GM12801 (cell line): ENCODE results near the gene PLCH1.

ENCODE experiments used
- CTCF ChIP-seq: IDR thresholded peaks from one replicate; pipeline ENCODE4 v1.5.1; 2011; ENCODE audit warnings: control low read depth; ENCODE audit not compliant: insufficient read length; ENCODE audit errors: extremely low read depth

The PLCH1 gene

GRCh38 chr3:155676252-155676981 is 68.5 kb downstream of the PLCH1 start:
- no peak for TF ChIP-seq CTCF

- TF ChIP-seq CTCF = no peak
These were observed 69.8 kb downstream of the PLCH1 start for GRCh38 chr3:155675094-155675493.

GRCh38 chr3:155673421-155673820 is 71.5 kb downstream of the PLCH1 start:
- no peak for TF ChIP-seq CTCF

- TF ChIP-seq CTCF = no peak
These were observed 74.5 kb downstream of the PLCH1 start for GRCh38 chr3:155670335-155670734.

- no peak for TF ChIP-seq CTCF
These were observed 76.9 kb downstream of the PLCH1 start for GRCh38 chr3:155667988-155668387.

- no peak for TF ChIP-seq CTCF
These were observed 79.8 kb downstream of the PLCH1 start for GRCh38 chr3:155664925-155665695.

GRCh38 chr3:155663467-155664212 is 81.2 kb downstream of the PLCH1 start:
- TF ChIP-seq CTCF = no peak
